Upper lobe of left lung (tissue), 4 donors: ENCODE measurements around the gene SOX5.

ENCODE experiments used
- CTCF ChIP-seq, 6 experiments: fragments of 450-650 bp in 4 of 6; fragments of 200-600 bp in 2 of 6; sonication (generic) in 2 of 6; IDR thresholded peaks; one replicate each; pipeline ENCODE4 v1.5.1; 2016 to 2019; ENCODE audit warnings: antibody characterized with exemption in 6 of 6
- EP300 ChIP-seq, 4 donors: sonication (generic); formaldehyde crosslinking; IDR thresholded peaks; one replicate each; pipeline ENCODE4 v1.5.1; 2017; ENCODE audit warnings: antibody characterized with exemption in 4 of 4, control low read depth in 2 of 4
- POLR2AphosphoS5 ChIP-seq, 2 donors: sonication (generic); formaldehyde crosslinking; IDR thresholded peaks; one replicate each; pipeline ENCODE4 v1.5.1; 2017; ENCODE audit warnings: antibody characterized with exemption in 2 of 2

DNA sequence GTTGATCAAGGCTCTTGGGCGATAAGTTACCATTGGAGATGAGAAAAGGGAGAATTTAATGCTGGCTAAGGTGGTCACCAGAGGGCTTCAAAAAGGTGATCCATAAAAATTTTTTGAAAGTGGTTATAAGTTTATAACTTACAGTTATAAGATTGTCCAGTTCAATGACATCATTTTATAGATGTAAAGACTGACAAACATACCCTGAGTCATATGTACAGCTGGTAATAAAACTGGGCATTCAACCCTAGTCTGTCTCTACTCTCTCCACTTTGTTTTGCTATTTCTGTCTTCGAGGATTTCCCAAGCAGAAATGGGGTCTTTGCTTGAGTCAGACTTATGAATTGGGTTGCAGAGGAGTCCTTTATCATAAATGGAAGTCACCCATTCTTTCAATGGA, 454.0 kb downstream of the SOX5 start:
- TF ChIP-seq CTCF (IDR thresholded peaks at IDR 0.05) = no peak
- TF ChIP-seq POLR2AphosphoS5 (IDR thresholded peaks at IDR 0.05) = no peak
- no peak for TF ChIP-seq EP300 (IDR thresholded peaks at IDR 0.05)
